ENCODE data around the gene GMPR2. TPM values are rescaled to one million over a fixed set of nuclear protein-coding genes. Genes with fewer than 3 reads are reported as not detected.

GMPR2 gene
- total RNA-seq, 6 experiments from 2014 or later, result 26.2 to 40.2 (median 34.2) TPM

- Histone ChIP-seq H3K36me3 (peaks cover 0 to 12% (median 8%) of the 10 kb centered on the region in 4 donors), H3K27ac (no peak overlapping the region), H3K9me3 (no peaks in the 10 kb centered on the region), H3K4me3 (no peak overlapping the region), H3K4me1 (peaks cover 0 to 3% (median 0%) of the 10 kb centered on the region in 4 donors), H3K27me3 (no peaks in the 10 kb centered on the region)
- ATAC-seq (no peak), DNase-seq (no peak)
- 67% methylated on average over 3 of the region's 4 CpGs for WGBS (ENCODE audit: insufficient coverage, low coverage, low lambda C conversion rate, missing lambda C conversion rate)
- intact Hi-C loops (cut with DNase I), result no loop called here
- TF ChIP-seq CTCF (IDR thresholded peaks at IDR 0.05) (no peak), POLR2A (IDR thresholded peaks at IDR 0.05) (no peak)
These were observed 52.6 kb downstream of the GMPR2 start for GRCh38 chr14:24285351-24285750.

- Histone ChIP-seq H3K27ac (no peak overlapping the region), H3K36me3 (peaks cover 0 to 15% (median 8%) of the 10 kb centered on the region in 4 donors), H3K4me1 (peaks cover 0 to 19% (median 4%) of the 10 kb centered on the region in 4 donors), H3K4me3 (no peak overlapping the region), H3K27me3 (no peaks in the 10 kb centered on the region), H3K9me3 (no peaks in the 10 kb centered on the region)
- intact Hi-C loops (cut with DNase I), result no loop called here
- no peak for TF ChIP-seq CTCF (IDR thresholded peaks at IDR 0.05)
- no peak for TF ChIP-seq POLR2A (IDR thresholded peaks at IDR 0.05)
- 88% methylated on average over 3 of the region's 5 CpGs for WGBS (ENCODE audit: insufficient coverage, low coverage, low lambda C conversion rate, missing lambda C conversion rate)
- no peak for DNase-seq
- ATAC-seq, result no peak
These were observed 54.3 kb downstream of the GMPR2 start for GRCh38 chr14:24286996-24287395.

Small RNA genes within 50 kb of the gene (small RNA-seq; reads per million reads assigned to genes)
- gene AL136295.4, result 0 reads per million in 2 experiments
- 0 reads per million in 2 experiments for gene CHMP4A
- gene MDP1, result 0 reads per million in 2 experiments

Other genes starting within 250 kb of the GMPR2 start
- 10 to 100 TPM; 17.7 to 53.6 (median 32.3) TPM for gene DHRS4L2, start 244.0 kb upstream of the GMPR2 start, total RNA-seq
- 1 to 10 TPM in 1 of 6 experiments, under 1 TPM in 5; 0.18 to 1.9 (median 0.29) TPM for gene CARMIL3, start 180.9 kb upstream of the GMPR2 start, total RNA-seq
- under 1 TPM in 4 of 6 experiments, not detected in 2; 0.09 to 0.40 (median 0.18) TPM for gene CPNE6, start 161.4 kb upstream of the GMPR2 start, total RNA-seq
- 100 to 1,000 TPM; 124 to 615 (median 240) TPM for gene PCK2, start 138.6 kb upstream of the GMPR2 start, total RNA-seq
- gene DCAF11, start 118.2 kb upstream of the GMPR2 start, total RNA-seq, result 100 to 1,000 TPM in 3 of 6 experiments, 10 to 100 TPM in 3; 65.9 to 180 (median 103) TPM
- gene NRL, start 118.0 kb upstream of the GMPR2 start, total RNA-seq, result 1 to 10 TPM; 1.4 to 2.9 (median 2.1) TPM
- 10 to 100 TPM in 3 of 6 experiments, 1 to 10 TPM in 3; 1.5 to 32.5 (median 9.3) TPM for gene FITM1, start 102.3 kb upstream of the GMPR2 start, total RNA-seq
- gene PSME1, start 96.7 kb upstream of the GMPR2 start, total RNA-seq, result 100 to 1,000 TPM in 4 of 6 experiments, 10 to 100 TPM in 2; 81.7 to 119 (median 107) TPM
- gene EMC9, start 91.3 kb upstream of the GMPR2 start, total RNA-seq, result 10 to 100 TPM; 10.2 to 21.4 (median 11.9) TPM
- 100 to 1,000 TPM in 4 of 6 experiments, 10 to 100 TPM in 2; 66.1 to 142 (median 110) TPM for gene PSME2, start 86.3 kb upstream of the GMPR2 start, total RNA-seq
- 10 to 100 TPM; 17.5 to 39.6 (median 26.2) TPM for gene RNF31, start 85.4 kb upstream of the GMPR2 start, total RNA-seq
- gene IRF9, start 71.7 kb upstream of the GMPR2 start, total RNA-seq, result 10 to 100 TPM; 17.4 to 66.6 (median 37.2) TPM
- gene REC8, start 60.8 kb upstream of the GMPR2 start, total RNA-seq, result 1 to 10 TPM; 1.6 to 7.4 (median 3.4) TPM
- gene IPO4, start 44.1 kb upstream of the GMPR2 start, total RNA-seq, result 10 to 100 TPM; 17.9 to 44.0 (median 23.0) TPM
- gene TM9SF1, start 37.5 kb upstream of the GMPR2 start, total RNA-seq, result 10 to 100 TPM; 32.1 to 49.8 (median 41.2) TPM
- under 1 TPM in 2 of 6 experiments, not detected in 4; 0.29 TPM for gene TSSK4, start 27.2 kb upstream of the GMPR2 start, total RNA-seq
- 10 to 100 TPM; 11.9 to 28.9 (median 17.1) TPM for gene CHMP4A, start 19.4 kb upstream of the GMPR2 start, total RNA-seq
- 1 to 10 TPM; 3.7 to 6.3 (median 4.9) TPM for gene MDP1, start 16.9 kb upstream of the GMPR2 start, total RNA-seq
- 10 to 100 TPM; 60.0 to 72.9 (median 68.7) TPM for gene NEDD8, start 562 bp upstream of the GMPR2 start, total RNA-seq
- gene TINF2, start 9.7 kb downstream of the GMPR2 start, total RNA-seq, result 10 to 100 TPM; 13.4 to 28.1 (median 24.1) TPM
- gene TGM1, start 30.2 kb downstream of the GMPR2 start, total RNA-seq, result 1 to 10 TPM in 2 of 6 experiments, under 1 TPM in 4; 0.37 to 1.9 (median 0.77) TPM
- 10 to 100 TPM; 11.5 to 28.3 (median 15.2) TPM for gene RABGGTA, start 38.7 kb downstream of the GMPR2 start, total RNA-seq
- gene DHRS1, start 66.9 kb downstream of the GMPR2 start, total RNA-seq, result 10 to 100 TPM; 49.1 to 89.3 (median 60.1) TPM
- gene NOP9, start 66.9 kb downstream of the GMPR2 start, total RNA-seq, result 10 to 100 TPM in 4 of 6 experiments, 1 to 10 TPM in 2; 8.2 to 15.3 (median 11.4) TPM
- gene CIDEB, start 75.0 kb downstream of the GMPR2 start, total RNA-seq, result 100 to 1,000 TPM; 118 to 219 (median 196) TPM
- 1 to 10 TPM; 1.8 to 5.8 (median 3.5) TPM for gene LTB4R2, start 77.2 kb downstream of the GMPR2 start, total RNA-seq
- gene LTB4R, start 78.6 kb downstream of the GMPR2 start, total RNA-seq, result 1 to 10 TPM; 2.7 to 5.5 (median 3.9) TPM
- gene ADCY4, start 102.1 kb downstream of the GMPR2 start, total RNA-seq, result 1 to 10 TPM; 2.3 to 7.2 (median 3.9) TPM
- gene RIPK3, start 107.1 kb downstream of the GMPR2 start, total RNA-seq, result 1 to 10 TPM in 2 of 6 experiments, under 1 TPM in 4; 0.70 to 1.6 (median 0.90) TPM
- 1 to 10 TPM; 1.0 to 3.7 (median 2.0) TPM for gene NFATC4, start 135.3 kb downstream of the GMPR2 start, total RNA-seq
- gene NYNRIN, start 166.1 kb downstream of the GMPR2 start, total RNA-seq, result 1 to 10 TPM; 1.8 to 6.1 (median 2.7) TPM
- gene CBLN3, start 196.7 kb downstream of the GMPR2 start, total RNA-seq, result 1 to 10 TPM in 4 of 6 experiments, under 1 TPM in 2; 0.74 to 1.8 (median 1.2) TPM
- gene KHNYN, start 197.0 kb downstream of the GMPR2 start, total RNA-seq, result 10 to 100 TPM; 19.6 to 24.9 (median 21.4) TPM
- 10 to 100 TPM; 24.9 to 32.8 (median 28.3) TPM for gene SDR39U1, start 209.8 kb downstream of the GMPR2 start, total RNA-seq